Stimulated activated CD8-positive, alpha-beta memory T cell treated with anti-CD3 and anti-CD28 coated beads, Interleukin-4, amount 100 ng/mL, for 48 hours (primary cell): ENCODE measurements around the gene ERBB4.
"Not testable (repeated sequence)": the region's sequence is repeated elsewhere in the genome, so short reads cannot be mapped to it uniquely, and the experiment has no call there.

Source experiments
- DNase-seq: peaks from one replicate; pipeline ENCODE4 v3.0.0-alpha.2; 2020

ERBB4 gene

DNA sequence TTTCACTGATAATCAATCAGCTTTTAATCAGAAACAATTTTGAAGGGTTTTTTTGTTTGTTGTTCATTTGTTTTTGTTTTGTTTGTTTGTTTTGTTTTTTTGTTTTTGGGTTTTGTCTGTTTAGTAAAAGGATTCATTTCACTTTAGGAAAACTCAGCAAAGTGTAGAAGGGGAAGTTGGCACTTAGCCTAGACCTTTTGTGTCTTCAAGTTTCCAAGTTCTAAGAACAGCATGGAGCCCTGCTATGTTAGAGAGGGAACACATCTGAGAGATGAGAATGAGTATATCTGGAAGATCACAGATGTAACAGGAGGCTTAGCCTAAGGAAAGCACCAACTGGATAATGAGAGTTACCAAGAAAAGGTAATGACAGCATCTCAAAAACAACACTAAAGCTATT, 501.5 kb downstream of the ERBB4 start:
- DNase-seq: no peak

GRCh38 chr2:212034841-212035585, 503.6 kb downstream of the ERBB4 start:
- DNase-seq: no peak

DNA sequence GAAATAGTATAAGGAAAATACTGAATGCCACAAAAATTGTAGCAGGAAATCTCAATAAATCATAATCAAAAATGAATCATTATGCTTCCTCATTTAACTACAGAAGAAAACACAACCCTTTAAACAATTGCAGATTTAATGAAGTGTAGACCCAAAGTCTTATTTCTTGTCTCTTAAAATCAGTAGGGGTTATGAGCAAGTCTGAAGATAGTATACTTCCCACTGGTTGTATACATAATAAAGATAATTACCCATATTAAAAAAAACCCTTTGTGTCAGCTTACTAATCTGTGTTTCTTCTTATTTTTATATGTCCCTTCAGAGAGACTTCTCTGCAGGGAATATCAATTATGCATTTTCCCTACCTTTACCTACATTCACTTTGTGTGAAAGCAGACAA, 504.7 kb downstream of the ERBB4 start:
- no peak for DNase-seq

GRCh38 chr2:212032536-212033219, 505.9 kb downstream of the ERBB4 start:
- DNase-seq: no peak

DNA sequence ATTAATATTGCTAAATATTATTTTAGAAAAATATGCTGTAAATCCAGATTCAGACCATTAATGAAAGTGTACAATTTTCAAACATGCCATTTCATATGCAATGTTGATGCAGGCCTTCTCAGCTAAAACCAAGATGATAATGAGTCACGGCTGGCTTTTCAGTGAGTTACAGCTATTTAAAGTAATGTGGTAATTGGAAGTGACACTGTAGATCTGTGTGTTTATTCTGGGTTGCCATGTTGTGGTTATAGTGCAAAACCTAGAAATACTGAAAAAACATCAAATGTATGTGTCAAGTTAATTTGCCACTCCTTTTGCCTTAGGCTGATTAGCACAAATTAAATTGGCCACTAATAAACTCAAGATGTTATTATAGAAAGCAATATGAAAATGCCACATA, 506.6 kb downstream of the ERBB4 start:
- no peak for DNase-seq

DNA sequence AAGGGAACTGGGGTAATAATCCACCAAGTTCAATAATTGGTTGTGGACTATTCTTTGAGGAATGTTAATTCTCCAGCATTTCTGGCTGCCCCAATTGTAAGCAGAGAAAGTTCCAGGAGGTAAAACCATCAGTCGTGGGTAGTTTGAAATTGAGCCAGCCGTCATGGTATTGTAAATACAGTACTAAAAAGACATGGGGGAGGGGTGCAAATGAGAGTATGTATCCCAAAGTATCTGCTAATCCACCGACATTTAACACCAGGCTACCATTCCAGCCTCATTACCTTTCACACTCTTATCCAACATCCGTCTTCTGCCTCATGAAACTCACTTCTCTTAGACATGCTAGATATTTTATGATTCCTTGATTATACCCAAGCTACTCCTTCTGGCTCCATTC, 507.9 kb downstream of the ERBB4 start:
- no peak for DNase-seq

GRCh38 chr2:212028798-212029394, 509.7 kb downstream of the ERBB4 start:
- DNase-seq: no peak

- no peak for DNase-seq
These were observed 510.6 kb downstream of the ERBB4 start for GRCh38 chr2:212027681-212028628.

DNA sequence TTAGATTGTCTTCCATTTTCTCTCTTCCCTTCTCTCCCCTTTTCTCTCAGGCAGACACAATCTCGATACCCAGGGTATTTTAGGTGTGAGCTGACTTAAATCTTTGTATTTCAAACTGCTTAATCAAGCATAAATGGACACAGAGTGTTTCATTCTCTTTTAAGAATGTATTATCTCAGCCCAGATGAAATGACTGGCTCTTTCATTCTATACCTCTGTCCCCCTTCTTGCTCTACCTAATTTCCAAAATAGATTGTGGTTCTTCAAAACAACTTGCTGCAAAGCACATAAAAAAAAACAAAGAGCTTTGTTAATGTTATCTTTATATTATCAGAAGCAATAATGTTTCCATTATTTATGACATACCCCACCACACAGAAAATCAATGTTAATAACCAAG, 514.6 kb downstream of the ERBB4 start:
- no peak for DNase-seq

DNA sequence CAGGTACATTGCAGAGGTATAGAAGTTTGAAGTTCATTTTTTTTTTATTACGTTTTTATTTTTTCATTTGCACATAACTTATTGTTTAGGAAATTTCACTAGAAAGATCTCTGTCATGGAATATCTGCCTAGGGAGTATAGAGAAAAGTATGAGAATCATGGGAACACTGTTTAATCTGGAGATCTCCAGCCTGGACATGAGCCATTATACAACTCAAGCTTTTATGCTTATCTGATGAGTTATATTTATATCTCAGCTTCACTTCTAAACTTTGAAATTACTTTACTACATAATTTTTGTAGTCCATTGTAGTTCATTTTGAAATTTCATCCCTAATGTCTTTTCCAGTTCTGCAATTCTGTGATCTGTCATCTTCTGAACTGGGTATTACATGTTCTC, 515.6 kb downstream of the ERBB4 start:
- no peak for DNase-seq

- no peak for DNase-seq
These were observed 516.7 kb downstream of the ERBB4 start for GRCh38 chr2:212021947-212022346.

DNA sequence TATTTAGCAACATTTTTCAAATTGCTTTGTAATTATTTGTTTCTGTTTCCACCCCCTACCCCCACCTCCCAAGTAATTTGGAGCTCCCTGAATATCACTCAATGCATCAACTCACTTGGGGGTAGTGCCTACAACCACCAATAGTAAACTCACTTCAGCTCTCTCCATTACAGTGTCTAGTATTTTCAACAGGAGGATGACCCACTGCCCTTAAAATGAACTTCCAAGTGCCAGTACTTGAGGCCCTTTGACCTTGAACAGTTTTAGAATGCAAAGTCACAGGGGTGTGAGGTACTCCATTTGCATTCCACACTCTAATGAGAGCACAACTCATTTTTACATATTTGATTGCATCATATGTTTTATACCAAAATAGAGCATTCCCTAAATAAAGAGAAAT, 523.0 kb downstream of the ERBB4 start:
- DNase-seq: no peak

DNA sequence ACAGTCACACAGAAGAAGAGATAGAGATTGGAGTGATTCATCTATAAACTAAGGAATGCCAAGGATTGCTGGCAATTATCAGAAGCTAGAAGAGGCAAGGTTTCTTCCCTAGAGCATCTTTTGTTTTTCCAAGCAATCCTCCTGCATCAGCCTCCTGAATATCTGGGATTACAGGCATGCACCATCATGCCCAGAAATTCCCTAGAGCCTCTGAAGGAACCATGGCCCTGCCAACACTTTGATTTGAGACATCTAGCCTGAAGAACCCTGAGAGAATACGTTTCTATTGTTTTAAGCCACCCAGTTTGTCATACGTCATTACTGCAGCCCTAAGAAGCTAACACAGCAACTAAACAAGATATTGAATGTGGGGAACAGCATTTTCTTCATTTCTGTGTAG, 525.0 kb downstream of the ERBB4 start:
- DNase-seq: no peak

DNA sequence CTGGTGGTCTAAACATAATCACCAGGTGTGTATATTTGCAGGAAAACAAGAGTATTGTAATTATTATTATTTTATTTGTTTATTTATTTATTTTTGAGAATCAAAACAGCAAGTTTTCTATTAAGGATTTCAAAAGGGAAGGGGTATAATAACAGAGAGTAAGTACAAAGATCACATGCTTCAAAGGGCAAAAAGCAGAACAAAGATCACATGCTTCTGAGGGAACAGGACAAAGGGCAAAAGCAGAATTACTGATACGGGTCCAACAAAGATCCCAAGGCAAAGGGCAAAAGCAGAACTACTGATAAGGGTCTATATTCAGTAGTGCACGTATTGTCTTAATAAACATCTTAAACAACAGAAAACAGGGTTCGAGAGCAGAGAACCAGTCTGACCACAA, 528.3 kb downstream of the ERBB4 start:
- DNase-seq: not testable (repeated sequence)

DNA sequence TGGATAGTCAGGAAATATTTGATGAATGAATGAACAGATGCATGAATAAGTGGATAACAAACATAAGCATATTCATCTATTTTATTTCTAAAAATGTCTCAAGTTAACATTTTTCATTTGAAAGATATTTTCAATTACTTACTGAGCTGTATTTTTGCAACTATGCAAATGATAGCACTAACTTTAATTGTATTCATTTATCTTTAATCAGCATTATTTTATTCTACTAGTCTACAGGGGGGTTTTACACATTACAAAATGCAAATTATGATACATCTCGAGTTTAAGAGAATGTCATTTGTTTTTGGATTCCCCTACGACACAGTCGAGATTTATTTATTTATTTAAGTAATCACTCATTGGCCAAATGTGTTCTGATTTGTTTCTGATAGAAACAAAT, 530.6 kb downstream of the ERBB4 start:
- DNase-seq: no peak

GRCh38 chr2:212005085-212005671, 533.4 kb downstream of the ERBB4 start:
- no peak for DNase-seq

DNA sequence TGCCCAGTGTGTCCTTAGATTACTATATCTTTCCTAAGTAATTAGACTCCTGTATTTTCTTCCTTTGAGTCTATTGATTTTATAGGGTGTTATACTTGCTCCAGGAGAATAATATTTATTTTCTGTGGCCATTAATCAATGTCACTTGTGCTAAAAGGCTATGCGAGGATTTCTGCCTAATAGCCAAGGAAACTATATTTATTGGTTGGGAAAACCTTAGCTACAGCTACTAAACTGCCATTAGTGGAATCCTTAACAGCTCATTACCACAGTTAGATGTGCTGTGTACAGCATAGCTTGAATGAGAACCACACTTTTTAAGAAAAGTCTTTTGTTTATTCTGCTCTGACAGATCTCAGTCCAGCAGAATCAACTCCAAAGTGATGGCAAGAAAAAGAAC, 537.3 kb downstream of the ERBB4 start:
- no peak for DNase-seq

GRCh38 chr2:211996857-211997256, 541.7 kb downstream of the ERBB4 start:
- no peak for DNase-seq

GRCh38 chr2:211994806-211995205, 543.8 kb downstream of the ERBB4 start:
- no peak for DNase-seq

- no peak for DNase-seq
These were observed 548.3 kb downstream of the ERBB4 start for GRCh38 chr2:211990335-211990734.

- no peak for DNase-seq
These were observed 552.3 kb downstream of the ERBB4 start for GRCh38 chr2:211986313-211986712.

DNA sequence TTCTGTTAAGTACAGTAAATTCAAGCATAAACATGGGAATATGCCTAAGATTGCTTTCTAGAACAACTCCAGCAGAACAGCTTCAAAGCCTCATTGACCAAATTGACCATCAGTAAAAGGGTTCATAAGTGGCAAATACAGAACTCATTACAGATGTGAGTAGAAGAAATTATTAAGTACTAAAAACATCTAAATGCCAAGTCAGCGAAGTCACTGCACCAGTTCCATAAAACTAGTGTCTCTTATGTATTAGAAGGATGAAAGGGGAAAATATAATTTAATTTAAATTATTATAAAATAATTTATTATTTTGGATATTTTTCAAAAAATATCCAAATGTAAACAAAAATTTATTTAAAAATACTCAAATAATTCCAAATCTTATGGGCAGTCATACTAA, 553.2 kb downstream of the ERBB4 start:
- DNase-seq: no peak

DNA sequence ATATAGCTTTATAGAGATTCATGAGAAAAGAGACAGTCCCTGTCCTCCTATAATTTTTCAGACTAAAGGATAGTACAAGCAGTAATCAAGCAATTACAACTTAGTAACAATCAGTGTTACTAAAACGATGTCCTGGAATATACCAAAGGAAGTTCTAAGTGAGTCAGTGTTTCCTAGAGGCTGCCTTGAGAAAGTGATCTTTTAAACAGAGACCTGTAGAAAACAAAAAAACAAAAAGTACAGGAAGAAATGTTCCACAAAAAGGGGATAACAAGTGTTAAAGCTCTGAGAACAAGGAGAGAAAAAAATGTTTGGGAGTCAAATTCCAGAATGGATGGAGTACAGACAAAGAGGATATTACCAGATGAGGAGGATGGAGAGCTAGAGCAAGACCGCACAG, 556.4 kb downstream of the ERBB4 start:
- no peak for DNase-seq
